ENCODE data around the gene GAREM1.
A peak's percentile ranks its signal among the peaks of the same experiment; 100 is the strongest.

GAREM1 gene

GRCh38 chr18:32289483-32290075, 181.1 kb downstream of the GAREM1 start:
- ChIA-PET CTCF (interaction anchor here (0.5 to 10.1 kb wide), 32 partner anchors 10 to 267 kb away, joined by 3 to 186 read pairs (median 5); partner anchors contain the start of gene GAREM1), POLR2A (interaction anchor here (0.7 kb wide), 1 partner anchor 181 kb away, joined by 3 read pairs; the partner anchor contains the start of gene GAREM1)
- H3K4me3 ChIP-seq (ENCODE audit: low read depth, low read length), result no peak overlapping the region
- TF ChIP-seq CTCF (IDR thresholded peaks at IDR 0.05; ENCODE audit: insufficient read depth, low read length, missing control alignments), result peak; percentile 73
- no peak for DNase-seq (ENCODE audit: low read depth, low spot score)

GRCh38 chr18:32287873-32288272, 182.8 kb downstream of the GAREM1 start:
- H3K4me3 ChIP-seq (ENCODE audit: low read depth, low read length), result no peak overlapping the region
- no peak for TF ChIP-seq CTCF (IDR thresholded peaks at IDR 0.05; ENCODE audit: insufficient read depth, low read length, missing control alignments)
- ChIA-PET CTCF (interaction anchor here (0.6 to 10.1 kb wide), 6 partner anchors 8 to 184 kb away, joined by 3 to 186 read pairs (median 38); partner anchors contain the start of gene GAREM1), POLR2A (no interaction called here)
- no peak for DNase-seq (ENCODE audit: low read depth, low spot score)

GRCh38 chr18:32287249-32287648, 183.4 kb downstream of the GAREM1 start:
- H3K4me3 ChIP-seq (ENCODE audit: low read depth, low read length), result no peak overlapping the region
- ChIA-PET POLR2A (no interaction called here), CTCF (interaction anchor here (0.6 to 10.1 kb wide), 5 partner anchors 8 to 185 kb away, joined by 3 to 186 read pairs (median 47); partner anchors contain the start of gene GAREM1)
- no peak for DNase-seq (ENCODE audit: low read depth, low spot score)
- TF ChIP-seq CTCF (IDR thresholded peaks at IDR 0.05; ENCODE audit: insufficient read depth, low read length, missing control alignments), result no peak

- H3K4me3 ChIP-seq (ENCODE audit: low read depth, low read length), result no peak overlapping the region
- ChIA-PET CTCF (interaction anchor here (6.5 to 10.1 kb wide), 2 partner anchors 16 to 185 kb away, joined by 47 to 186 read pairs; partner anchors contain the start of gene GAREM1), POLR2A (no interaction called here)
- DNase-seq (ENCODE audit: low read depth, low spot score), result no peak
- TF ChIP-seq CTCF (IDR thresholded peaks at IDR 0.05; ENCODE audit: insufficient read depth, low read length, missing control alignments), result no peak
Observed at GRCh38 chr18:32286749-32287148, 183.9 kb downstream of the GAREM1 start.

DNA sequence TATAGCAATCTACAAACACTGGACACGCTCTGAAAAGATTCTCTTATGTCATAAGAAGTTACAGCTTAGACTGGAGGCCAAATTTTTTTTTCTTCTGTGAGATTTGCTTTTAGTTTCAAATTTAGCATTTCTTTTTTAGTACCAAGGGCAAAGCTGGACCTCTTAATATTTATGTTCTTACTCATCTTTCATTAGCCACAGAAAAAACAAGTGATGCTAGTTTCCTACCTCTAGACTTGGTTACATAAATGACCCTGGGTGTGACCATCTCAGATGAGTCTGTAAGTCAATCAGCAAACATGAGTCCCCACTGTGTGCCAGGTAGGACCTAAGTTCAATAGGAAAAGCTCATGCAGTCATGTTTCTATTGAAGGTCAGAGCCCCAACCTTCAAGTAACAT, 186.4 kb downstream of the GAREM1 start:
- ChIA-PET POLR2A (no interaction called here), CTCF (interaction anchor here (1.3 to 10.1 kb wide), 4 partner anchors 9 to 188 kb away, joined by 3 to 186 read pairs (median 26); partner anchors contain the start of gene GAREM1)
- H3K4me3 ChIP-seq (ENCODE audit: low read depth, low read length), result no peak overlapping the region
- DNase-seq (ENCODE audit: low read depth, low spot score), result no peak
- TF ChIP-seq CTCF (IDR thresholded peaks at IDR 0.05; ENCODE audit: insufficient read depth, low read length, missing control alignments), result no peak

- ChIA-PET POLR2A (no interaction called here), CTCF (interaction anchor here (4.3 to 7.9 kb wide), 3 partner anchors 9 to 190 kb away, joined by 19 to 49 read pairs (median 47); partner anchors contain the start of gene GAREM1)
- H3K4me3 ChIP-seq (ENCODE audit: low read depth, low read length), result no peak overlapping the region
- no peak for DNase-seq (ENCODE audit: low read depth, low spot score)
- no peak for TF ChIP-seq CTCF (IDR thresholded peaks at IDR 0.05; ENCODE audit: insufficient read depth, low read length, missing control alignments)
Observed at GRCh38 chr18:32280911-32281310, 189.8 kb downstream of the GAREM1 start.

All from AG04449 (cell line).